GM12892 (cell line): Measurements from ENCODE around the gene MDFIC2.
"Not testable (repeated sequence)": the region's sequence is repeated elsewhere in the genome, so short reads cannot be mapped to it uniquely, and the experiment has no call there.

Experiments
- DNase-seq: peaks from one replicate; pipeline ENCODE4 v3.0.0; 2011; ENCODE audit not compliant: insufficient read length
- FAIRE-seq: peaks from 2 replicates; lab custom pipeline; 2011; peaks lifted over from hg19 to GRCh38; lab: Jason Lieb, UNC
- POLR2A ChIP-seq: IDR thresholded peaks from 2 replicates; pipeline ENCODE4 v1.6.1; 2011; ENCODE audit warnings: low read depth, low read length, control low read depth
- POLR2AphosphoS5 ChIP-seq: IDR thresholded peaks from 2 replicates; pipeline ENCODE4 v1.6.1; 2011; ENCODE audit warnings: low read depth, low read length, control low read depth
- TAF1 ChIP-seq: IDR thresholded peaks from 2 replicates; pipeline ENCODE4 v1.6.1; 2011; ENCODE audit warnings: low read depth, mild to moderate bottlenecking, control low read depth, low read length, borderline replicate concordance

The MDFIC2 gene

DNA sequence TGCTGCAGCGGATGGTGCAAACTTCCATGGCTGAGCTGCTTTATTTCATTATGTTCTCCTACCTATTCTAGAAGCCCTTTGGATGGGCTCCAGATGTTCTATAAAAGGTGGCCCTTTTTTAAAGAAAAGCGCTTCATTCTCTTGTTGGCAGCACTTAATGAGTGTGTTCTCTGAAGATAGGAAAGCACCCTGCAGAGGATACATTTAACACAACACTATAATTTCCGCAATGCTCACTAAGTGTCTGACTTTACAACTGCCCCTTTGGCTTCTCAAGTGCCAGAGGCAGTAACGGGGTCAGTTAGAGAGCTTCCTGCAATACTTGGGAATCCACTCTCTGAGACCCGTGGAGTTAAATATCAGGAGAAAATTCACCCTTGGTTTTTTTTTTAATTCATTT is 88.1 kb downstream of the MDFIC2 start:
- no peak for FAIRE-seq
- TF ChIP-seq TAF1, result no peak
- no peak for TF ChIP-seq POLR2AphosphoS5
- TF ChIP-seq POLR2A, result no peak
- DNase-seq, result no peak

- FAIRE-seq, result no peak
- DNase-seq, result no peak
- TF ChIP-seq POLR2A (no peak), POLR2AphosphoS5 (no peak)
Measured at GRCh38 chr3:70218471-70218870, 94.0 kb downstream of the MDFIC2 start.

GRCh38 chr3:70211274-70211673 is 101.2 kb downstream of the MDFIC2 start:
- FAIRE-seq, DNase-seq: not testable (repeated sequence)

GRCh38 chr3:70201975-70202374 is 110.5 kb downstream of the MDFIC2 start:
- no peak for TF ChIP-seq TAF1
- no peak for TF ChIP-seq POLR2AphosphoS5
- TF ChIP-seq POLR2A, result no peak
- no peak for DNase-seq
- no peak for FAIRE-seq

- DNase-seq, result no peak
- no peak for FAIRE-seq
- TF ChIP-seq POLR2AphosphoS5 (no peak), TAF1 (no peak), POLR2A (no peak)
Measured at GRCh38 chr3:70189884-70190473, 122.5 kb downstream of the MDFIC2 start.

DNA sequence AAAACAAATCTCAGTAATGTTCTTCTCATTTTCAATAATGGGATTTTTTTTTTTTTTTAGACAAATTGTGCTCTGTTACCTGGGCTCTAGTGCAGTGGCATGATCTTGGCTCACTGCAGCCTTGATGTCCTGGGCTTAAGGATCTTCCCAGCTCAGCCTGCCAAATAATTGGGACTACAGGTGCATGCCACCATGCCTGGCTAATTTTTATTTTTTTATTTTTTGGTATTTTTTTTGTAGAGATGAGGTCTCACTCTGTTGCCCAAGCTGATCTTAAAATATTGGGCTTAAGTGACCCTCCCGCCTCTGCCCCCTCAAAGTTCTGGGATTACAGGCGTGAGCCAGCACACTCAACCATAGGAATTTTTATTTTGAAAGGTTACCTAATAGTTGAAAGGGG is 126.2 kb downstream of the MDFIC2 start:
- no peak for FAIRE-seq
- TF ChIP-seq POLR2AphosphoS5 (no peak), POLR2A (no peak), TAF1 (no peak)
- no peak for DNase-seq

GRCh38 chr3:70185661-70186060 is 126.8 kb downstream of the MDFIC2 start:
- DNase-seq (no peak), FAIRE-seq (no peak)
- TF ChIP-seq TAF1 (no peak), POLR2A (no peak), POLR2AphosphoS5 (no peak)

- TF ChIP-seq POLR2AphosphoS5 (no peak), TAF1 (no peak), POLR2A (no peak)
Measured at GRCh38 chr3:70183781-70184504, 128.5 kb downstream of the MDFIC2 start.

GRCh38 chr3:70182166-70182565 is 130.3 kb downstream of the MDFIC2 start:
- TF ChIP-seq TAF1 (no peak), POLR2A (no peak), POLR2AphosphoS5 (no peak)
- no peak for FAIRE-seq
- no peak for DNase-seq

More at GRCh38 chr3:70183781-70184504, 128.5 kb downstream of the MDFIC2 start:
- DNase-seq, result no peak
- FAIRE-seq, result no peak

DNA sequence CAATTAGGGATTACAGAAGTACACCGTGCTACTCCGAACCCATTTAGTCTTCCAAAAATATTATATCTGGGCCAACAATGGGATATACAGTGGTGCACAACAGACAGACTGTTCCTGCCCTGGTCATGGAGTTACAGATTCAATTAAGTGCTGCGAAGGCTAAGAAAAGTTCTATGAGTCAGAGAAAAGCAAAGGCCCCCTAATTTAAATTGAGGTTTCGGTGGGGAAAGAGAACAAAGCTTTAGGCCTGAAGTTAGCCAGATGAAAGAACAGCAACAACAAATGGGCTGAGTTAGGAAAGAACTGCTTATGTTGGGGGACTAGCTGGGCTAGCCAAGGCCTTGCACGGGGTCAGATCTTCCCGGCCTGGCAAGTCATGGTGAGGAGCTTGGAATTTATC is 131.8 kb downstream of the MDFIC2 start:
- FAIRE-seq, result no peak

GRCh38 chr3:70179111-70179510 is 133.3 kb downstream of the MDFIC2 start:
- DNase-seq (no peak), FAIRE-seq (no peak)
- TF ChIP-seq POLR2A, result no peak
- TF ChIP-seq POLR2AphosphoS5, result no peak
- TF ChIP-seq TAF1, result no peak

More for the DNA sequence above, 131.8 kb downstream of the MDFIC2 start:
- no peak for DNase-seq
- no peak for TF ChIP-seq POLR2AphosphoS5
- TF ChIP-seq TAF1, result no peak
- no peak for TF ChIP-seq POLR2A

DNA sequence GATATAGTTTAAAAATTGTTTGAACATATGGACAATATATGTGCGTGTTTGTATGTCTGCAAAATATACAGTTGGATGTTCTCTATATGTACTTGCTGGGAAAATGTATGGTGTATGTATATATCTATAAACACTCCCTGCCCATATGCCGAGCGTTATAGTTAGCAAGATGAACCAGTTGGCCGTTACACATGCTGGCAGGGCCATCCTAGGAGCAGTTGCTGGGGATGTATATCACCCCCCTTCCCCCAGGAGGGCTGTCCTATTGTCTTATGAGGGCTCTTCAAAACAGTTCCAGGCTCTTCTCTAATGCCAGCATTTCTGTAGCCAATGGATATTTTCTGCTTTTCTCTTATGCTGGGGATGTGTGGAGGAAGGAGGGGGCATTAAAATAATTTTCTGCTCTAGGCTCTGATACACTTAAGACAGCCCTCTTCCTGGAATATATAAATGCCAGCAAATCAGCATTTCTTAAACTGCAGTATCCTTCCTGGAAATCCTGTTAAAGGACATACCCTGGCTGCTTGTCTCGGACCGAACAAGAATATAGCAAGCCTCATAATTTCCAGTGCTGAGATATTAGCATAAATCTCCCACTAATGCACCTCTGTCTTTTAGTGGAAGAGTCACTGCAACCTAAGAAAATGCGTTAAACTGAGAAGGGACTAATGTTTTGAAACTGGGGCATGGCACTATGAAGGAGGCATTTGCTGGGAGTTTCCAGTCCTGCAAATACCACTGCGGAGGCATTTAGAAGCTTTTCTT is 134.4 kb downstream of the MDFIC2 start:
- no peak for DNase-seq
- TF ChIP-seq TAF1, result no peak
- no peak for TF ChIP-seq POLR2A
- TF ChIP-seq POLR2AphosphoS5, result no peak
- no peak for FAIRE-seq
